VCaP (cell line): ENCODE results near the gene NEDD4L.

Source experiments
- H3K27ac ChIP-seq: fragments of 450-650 bp; 2 replicates; pipeline ENCODE4 v1.5.1; 2017
- TF ChIP-seq, protein P1 (sequence below): fragments of 450-650 bp; conservative IDR thresholded peaks from 2 replicates; pipeline ENCODE4 v1.5.1; 2017; ENCODE audit warnings: mild to moderate bottlenecking, moderate library complexity

The NEDD4L gene

DNA sequence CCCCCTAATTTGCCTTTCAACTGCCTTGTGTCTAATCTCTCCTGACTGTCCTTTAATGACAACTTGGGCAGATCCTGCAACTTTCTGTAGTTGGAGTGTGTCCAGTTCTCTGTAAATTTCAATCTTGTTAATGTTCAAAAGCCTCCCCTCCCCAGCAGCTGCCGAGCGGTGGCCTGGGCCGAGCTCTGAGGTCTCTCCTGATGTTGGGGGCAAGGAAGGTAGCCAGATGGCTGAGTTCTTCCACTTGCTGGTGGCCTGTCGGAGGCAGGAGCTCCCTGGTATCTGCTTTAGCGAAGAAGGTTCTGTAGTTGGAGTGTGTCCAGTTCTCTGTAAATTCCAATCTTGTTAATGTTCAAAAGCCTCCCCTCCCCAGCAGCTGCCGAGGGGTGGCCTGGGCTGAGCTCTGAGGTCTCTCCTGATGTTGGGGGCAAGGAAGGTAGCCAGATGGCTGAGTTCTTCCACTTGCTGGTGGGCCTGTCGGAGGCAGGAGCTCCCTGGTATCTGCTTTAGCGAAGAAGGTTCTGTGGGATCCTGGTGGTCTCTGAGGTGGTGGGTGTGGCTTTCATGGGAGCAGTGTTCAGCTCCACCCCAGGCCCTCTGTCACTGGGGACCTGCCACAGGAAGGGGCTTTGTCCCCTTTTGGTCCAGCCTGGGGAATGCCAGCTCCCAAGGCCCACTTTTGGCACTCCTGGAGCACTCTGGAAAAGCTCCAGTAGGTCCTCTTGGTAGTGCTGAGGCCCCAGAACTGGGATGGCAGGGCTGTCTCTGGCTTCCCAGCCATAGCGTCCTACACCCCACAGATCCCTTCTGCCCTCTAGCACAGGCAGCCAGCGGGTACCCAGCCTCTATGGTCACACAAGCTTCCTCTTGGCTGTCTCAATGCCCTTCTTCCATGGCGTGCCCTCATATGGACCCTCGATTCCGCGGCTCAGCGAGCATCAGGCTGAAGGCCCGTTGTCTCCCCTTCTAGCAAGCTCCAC, 373.0 kb downstream of the NEDD4L start:
- H3K27ac ChIP-seq, result no peak overlapping the region; the same call in 1 of the 2 replicates
- TF ChIP-seq, protein P1, sequence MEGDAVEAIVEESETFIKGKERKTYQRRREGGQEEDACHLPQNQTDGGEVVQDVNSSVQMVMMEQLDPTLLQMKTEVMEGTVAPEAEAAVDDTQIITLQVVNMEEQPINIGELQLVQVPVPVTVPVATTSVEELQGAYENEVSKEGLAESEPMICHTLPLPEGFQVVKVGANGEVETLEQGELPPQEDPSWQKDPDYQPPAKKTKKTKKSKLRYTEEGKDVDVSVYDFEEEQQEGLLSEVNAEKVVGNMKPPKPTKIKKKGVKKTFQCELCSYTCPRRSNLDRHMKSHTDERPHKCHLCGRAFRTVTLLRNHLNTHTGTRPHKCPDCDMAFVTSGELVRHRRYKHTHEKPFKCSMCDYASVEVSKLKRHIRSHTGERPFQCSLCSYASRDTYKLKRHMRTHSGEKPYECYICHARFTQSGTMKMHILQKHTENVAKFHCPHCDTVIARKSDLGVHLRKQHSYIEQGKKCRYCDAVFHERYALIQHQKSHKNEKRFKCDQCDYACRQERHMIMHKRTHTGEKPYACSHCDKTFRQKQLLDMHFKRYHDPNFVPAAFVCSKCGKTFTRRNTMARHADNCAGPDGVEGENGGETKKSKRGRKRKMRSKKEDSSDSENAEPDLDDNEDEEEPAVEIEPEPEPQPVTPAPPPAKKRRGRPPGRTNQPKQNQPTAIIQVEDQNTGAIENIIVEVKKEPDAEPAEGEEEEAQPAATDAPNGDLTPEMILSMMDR, result no peak

DNA sequence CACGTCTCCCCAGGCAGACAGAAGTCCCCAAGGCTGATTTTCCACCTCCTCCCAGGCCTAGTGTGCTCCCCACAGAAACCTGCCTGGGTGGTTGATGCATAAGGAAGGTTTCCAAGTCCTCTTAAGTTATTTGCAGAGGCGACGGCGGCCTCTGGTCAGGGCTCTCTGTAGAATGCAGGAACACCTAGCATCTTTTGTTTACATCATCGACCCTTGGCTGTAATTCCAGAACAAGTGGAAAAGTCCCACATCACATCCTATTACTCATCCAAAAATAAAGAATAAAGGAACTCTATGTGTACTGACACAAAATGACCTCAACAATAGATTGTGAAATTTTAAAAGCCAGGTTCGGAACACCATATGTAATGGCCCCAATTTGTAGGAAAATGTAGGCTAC, 373.7 kb downstream of the NEDD4L start:
- TF ChIP-seq, protein P1, result no peak
- H3K27ac ChIP-seq, result no peak overlapping the region; the same call in 1 of the 2 replicates

DNA sequence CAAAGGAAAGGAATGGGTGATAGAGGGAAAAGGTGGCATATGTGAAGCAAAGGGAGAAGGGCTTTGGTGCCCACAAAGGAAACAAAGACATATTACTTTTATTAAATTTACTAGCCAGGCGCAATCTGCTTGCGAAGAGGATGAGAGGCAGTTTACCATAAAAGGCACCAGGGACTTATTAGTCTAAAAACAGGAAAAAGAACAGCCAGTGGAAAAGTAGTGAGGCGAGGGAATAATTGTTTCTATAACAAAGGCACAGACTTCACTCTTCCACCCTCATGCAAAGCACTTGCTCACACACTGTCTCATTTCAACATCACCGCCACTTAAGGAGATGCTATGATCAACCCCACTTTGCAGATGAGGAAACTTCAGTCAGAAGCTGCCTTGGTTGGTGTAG, 374.3 kb downstream of the NEDD4L start:
- H3K27ac ChIP-seq, result no peak overlapping the region; the same call in 1 of the 2 replicates
- TF ChIP-seq, protein P1, result no peak

DNA sequence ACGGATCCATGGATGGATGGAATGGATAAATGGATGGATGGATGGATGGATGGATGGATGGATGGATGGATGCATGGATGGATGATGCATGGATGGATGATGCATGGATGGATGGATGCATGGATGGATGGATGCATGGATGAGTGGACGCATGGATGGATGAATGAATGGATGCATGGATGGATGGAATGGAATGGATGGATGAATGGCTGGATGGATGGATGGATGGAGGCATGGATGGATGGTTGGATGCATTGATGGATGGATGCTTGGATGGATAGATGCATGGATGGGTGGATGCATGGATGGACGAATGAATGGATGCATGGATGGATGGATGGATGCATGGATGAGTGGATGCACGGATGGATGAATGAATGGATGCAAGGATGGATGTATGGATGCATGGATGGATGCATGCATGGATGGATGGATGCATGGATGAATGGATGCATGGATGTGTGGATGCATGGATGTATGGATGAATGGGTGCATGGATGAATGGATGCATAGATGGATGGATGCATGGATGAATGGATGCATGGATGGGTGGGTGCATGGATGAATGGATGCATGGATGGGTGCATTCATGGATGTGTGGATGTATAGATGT, 375.7 kb downstream of the NEDD4L start:
- H3K27ac ChIP-seq, result no peak overlapping the region
- TF ChIP-seq, protein P1, result no peak

DNA sequence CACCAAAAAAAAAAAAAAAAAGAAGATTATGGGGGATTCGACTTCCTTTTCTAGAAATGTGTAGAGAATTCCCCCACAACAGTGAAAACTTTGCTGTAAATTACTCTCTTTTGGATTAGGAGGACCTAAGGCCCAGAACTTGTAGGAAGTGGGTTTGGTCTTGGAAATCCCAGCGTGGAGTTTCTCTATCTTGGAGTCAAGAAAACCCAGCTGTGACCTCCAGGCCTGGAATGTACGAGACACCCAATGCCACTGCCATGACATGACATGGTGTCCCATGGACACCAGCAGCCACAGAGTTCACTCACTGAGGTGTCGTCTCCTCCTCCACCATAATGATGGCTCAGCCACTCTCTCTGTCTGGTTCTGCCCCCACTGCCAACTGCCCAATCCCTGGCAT, 382.6 kb downstream of the NEDD4L start:
- H3K27ac ChIP-seq, result no peak overlapping the region

DNA sequence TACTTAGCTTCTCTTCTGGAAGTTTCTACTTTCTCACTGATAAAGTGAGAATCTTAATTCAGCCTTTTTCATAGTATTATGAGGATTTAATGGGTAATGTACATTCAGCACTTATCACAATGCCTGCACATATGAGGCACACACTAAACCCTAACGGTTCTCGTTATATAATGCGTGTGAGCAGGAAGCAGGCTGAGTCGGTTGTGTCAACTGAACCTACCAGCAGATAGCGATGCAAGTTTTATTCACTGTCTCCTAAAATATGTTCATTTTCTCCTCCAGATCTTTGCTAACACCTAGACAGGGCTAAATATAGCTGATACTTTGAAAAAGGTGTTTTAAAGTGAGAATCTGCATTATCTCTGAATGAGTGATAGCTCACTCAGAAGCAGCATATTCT, 383.3 kb downstream of the NEDD4L start:
- no peak overlapping the region for H3K27ac ChIP-seq
- TF ChIP-seq, protein P1, result no peak

More for the DNA sequence above, 382.6 kb downstream of the NEDD4L start:
- TF ChIP-seq, protein P1, result no peak

GRCh38 chr18:58429442-58429841, 385.4 kb downstream of the NEDD4L start:
- TF ChIP-seq, protein P1, result no peak
- H3K27ac ChIP-seq, result no peak overlapping the region
